Fibroblast of skin of right biceps (primary cell): ENCODE data around the gene MMS19.

Experiments used
- DNase-seq: peaks from one replicate; pipeline ENCODE4 v3.0.0-alpha.2; 2013

MMS19 gene, protein sequence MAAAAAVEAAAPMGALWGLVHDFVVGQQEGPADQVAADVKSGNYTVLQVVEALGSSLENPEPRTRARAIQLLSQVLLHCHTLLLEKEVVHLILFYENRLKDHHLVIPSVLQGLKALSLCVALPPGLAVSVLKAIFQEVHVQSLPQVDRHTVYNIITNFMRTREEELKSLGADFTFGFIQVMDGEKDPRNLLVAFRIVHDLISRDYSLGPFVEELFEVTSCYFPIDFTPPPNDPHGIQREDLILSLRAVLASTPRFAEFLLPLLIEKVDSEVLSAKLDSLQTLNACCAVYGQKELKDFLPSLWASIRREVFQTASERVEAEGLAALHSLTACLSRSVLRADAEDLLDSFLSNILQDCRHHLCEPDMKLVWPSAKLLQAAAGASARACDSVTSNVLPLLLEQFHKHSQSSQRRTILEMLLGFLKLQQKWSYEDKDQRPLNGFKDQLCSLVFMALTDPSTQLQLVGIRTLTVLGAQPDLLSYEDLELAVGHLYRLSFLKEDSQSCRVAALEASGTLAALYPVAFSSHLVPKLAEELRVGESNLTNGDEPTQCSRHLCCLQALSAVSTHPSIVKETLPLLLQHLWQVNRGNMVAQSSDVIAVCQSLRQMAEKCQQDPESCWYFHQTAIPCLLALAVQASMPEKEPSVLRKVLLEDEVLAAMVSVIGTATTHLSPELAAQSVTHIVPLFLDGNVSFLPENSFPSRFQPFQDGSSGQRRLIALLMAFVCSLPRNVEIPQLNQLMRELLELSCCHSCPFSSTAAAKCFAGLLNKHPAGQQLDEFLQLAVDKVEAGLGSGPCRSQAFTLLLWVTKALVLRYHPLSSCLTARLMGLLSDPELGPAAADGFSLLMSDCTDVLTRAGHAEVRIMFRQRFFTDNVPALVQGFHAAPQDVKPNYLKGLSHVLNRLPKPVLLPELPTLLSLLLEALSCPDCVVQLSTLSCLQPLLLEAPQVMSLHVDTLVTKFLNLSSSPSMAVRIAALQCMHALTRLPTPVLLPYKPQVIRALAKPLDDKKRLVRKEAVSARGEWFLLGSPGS

DNA sequence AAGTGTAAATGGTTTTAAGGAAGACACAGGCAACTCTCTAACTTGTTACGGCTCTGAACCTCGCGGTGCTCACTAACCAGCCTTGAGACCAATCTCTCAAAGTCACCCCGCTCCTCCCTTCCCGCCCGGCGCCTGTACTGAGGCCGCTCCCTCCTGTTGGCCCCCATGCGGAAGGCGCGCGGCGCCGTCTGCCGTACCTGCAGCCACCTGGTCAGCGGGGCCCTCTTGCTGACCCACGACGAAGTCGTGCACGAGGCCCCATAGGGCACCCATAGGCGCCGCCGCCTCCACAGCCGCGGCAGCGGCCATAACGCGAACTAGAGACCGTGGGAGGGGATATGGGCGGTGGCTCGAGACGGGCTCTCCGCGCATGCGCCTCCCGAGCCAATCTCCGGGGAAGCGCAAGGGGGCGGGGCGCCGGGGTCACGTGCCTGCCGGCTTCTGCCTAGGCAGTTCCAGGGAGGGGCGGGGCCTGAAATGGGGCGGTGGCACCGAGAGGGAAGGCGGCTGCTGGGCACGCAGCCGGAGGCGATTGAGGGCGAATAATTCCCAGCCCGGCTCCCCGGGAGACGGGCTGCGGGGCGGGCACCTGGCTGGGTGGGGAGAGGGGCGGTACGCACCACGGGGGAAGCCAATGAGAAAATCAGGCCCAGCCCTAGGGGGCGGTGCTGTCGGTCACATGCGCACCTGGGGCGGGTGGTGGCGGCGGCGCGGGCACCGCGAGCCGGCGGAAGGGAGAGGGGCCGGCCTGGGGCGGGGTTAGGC lies at the start of gene MMS19:
TSS of gene MMS19 (minus strand) at position 347 of the 765 bp plus-strand sequence. CDS start at position 309, 38 bp downstream.
- DNase-seq: peak; percentile 98

DNA sequence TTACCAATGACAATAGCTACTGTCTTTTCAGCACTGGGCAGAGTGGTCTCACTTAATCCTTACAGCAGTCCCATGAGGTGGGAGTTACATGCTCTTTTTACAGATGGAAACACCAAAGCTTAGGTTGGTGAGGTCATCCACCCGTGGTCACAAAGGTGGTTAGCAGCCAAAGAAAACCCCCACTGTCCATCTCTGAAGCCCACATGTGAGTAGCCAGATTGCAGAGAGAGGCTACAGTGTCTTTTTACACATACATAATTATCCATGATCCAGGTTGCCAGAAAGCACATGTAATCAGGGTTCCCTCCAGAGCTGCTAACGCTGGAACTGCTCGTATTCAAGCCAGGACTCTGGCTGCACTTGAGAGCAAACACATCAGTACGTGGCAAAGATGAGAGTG lies 49.7 kb upstream of the MMS19 start:
- peak; percentile 20 for DNase-seq

DNA sequence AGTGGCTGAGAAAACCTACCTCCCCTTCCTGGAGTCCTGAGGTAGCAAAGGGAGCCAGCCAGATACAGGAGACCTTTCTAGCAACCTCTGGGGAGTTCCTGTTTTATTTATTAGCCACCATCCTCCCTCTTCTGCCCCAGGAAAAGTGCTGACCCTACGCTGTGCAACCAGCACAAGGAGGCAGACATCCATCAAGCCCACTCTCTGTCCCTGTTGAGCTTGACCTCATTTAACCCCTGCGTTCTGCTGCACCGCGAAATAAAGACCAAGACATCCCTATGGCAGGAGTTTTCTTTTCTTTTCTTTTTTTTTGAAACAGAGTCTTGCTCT lies 49.0 kb upstream of the MMS19 start:
- DNase-seq: no peak

DNA sequence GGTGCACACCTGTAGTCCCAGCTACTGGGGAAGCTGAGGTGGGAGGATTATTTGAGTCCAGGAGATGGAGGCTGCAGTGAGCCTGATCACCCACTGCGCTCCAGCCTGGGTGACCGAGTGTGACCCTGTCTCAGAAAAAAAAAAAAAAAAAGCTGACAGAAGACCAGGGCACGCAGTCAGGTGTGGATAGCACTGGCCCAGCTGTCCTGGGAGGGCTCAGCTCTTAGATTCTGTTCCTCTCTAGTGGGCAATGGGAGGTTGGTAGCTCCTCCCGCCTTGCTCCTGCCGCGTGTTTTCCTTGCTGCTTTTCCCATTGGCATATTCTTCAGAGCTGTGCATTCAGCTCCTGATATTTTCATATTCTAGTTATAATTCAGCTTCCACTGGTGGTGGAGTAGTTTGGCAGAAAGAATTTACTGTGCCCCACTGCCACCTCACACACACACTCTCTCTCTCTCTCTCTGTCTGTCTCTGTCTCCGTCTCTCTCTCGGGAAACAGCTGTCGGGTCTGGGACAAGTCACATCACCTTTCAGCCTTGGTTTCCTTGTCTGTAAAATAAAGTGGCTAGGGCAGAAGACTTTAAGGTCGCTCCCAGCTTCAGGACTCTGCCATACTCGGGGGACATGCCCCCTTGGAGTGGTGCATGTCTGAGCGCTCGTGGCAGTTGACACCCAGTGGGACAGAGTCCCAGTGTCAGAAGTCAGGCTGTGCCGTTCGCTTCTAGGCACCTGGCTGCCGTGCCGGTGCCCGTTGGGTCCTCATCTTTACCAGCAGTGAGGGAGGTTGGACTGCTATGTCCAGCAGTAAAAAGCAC lies 48.4 kb upstream of the MMS19 start:
- no peak for DNase-seq

DNA sequence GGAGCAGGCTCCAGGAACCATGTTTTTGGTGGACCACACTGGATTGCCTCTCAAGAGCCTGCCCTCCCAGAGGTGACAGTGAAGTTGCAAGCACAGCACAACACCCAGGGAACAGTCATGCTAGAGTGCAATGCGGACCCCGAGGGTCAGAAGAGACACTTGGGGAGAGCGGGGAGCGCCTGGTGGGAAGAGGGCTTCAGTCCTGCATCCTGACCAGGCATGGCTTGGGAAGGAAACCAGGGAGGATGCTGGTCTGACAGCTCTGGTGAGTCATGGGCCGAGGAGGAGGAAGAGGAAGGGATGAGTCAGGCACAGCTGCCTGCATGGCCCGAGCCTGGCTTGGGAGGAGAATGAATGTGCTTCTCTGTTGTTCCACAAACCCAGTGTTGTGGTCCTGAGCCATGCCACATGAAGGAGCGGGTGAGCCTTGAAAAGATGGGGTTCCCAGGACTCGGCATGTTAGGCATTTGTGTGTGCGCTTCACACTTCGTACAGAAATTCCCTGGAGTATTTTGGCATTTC lies 44.9 kb upstream of the MMS19 start:
- peak; percentile 97 for DNase-seq

DNA sequence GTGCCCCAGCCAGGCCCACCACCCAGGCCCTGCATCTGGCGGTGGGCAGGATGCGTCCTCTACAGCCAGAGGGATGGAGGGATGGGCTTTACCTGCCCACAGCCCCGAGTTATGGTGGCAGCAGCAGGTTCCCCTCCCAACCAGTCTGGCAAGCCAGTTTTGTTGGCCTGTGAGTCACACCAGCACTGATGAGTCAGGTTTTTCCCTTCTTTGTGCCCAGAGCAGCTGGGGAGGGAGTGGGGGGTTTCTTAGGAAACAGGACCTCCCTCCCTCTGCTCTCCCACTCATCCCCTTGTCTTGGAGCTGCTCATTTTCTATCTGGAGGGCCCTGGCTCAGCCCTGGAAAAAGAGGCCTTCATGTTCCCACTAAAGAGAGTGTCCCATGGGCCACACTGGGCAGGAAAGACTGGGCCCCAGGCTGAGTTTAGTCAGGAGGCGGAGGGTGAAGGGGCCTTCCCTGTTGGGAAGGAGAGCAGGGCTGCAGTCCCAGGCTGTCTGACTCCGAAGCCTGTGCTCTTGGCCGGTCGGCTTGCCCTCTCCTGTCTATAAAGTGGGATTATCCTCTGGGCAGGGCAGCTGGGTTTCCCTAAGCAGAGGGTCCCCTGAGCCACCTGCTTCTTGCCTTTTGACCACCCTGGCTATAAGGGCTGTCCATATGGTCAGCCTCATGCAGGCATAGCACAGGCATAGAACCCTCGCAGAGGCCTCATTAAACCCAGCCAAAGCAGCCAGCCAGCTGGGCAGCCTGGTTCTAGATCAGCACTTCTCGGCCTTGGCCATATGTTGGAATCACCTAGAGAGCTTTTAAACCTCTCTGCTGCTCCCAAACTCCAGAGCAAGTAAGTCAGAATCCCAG lies 44.2 kb upstream of the MMS19 start:
- DNase-seq: peak; percentile 95

DNA sequence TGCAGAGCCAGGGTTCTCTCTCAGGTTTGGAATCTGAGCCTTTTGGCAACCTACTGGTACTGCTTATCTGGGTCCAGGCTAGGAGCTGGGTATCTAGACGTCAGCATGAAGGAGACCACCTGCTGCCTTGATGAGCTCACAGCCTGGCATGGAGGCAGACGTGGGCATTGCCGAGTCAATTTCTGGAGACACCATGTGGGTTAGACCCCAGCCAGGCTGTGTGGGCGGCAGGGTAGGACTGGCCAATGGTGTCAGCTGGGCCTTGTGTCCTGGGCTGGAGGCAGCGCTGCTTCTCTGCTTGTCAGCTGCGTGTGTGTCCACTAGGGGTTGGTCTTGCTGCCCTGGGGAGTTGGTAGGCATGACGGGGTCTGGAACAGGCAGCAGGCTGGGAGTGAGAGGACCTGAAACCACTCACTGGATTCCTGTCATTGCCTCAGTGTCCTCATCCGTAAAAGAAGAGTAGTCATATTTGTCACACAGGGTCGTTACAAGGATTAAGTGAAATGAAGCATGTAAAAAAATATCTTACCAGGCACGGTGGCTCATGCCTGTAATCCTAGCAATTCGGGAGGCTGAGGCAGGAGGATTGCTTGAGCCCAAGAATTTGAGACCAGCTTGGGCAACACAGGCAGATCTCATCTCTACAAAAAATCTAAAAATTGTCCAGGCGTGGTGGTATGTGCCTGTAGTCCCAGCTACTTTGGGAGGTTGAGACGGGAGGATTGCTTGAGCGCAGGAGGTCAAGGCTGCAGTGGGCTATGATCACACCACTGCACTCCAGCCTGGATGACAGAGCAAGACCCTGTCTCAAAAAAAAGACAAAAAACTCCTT lies 42.7 kb upstream of the MMS19 start:
- no peak for DNase-seq

DNA sequence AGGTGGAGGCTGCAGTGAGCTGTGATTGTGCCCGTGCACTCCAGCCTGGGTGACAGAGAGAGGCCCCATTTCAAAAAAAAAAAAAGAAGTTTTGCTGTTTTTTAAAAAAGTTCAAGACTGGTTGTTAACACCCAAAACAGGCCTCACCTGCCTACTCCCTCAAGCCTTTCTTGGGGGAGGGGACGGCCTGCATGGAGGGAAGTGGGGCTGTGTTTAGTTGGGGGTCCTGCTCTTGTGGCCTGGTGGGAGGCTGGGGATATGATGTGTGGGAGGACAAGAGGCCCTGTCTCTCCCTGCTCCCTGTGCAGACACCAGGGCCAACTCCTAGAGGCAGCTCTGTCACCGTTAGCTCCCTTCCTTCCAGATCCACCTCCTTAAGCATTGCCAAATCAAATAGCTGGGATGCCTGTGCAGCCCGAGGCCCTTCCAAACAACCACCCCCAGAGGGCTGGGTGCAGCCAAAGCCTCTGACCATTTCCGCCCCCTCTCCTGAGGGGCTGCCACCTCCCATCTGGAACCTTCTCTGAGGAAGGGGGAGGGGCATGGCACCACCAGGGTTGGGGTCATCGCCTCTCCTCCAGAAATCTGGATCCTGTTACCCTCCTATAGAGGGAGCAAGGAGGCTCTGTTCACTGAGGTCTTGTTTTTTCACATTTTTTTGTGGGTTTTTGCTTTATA lies 41.4 kb upstream of the MMS19 start:
- DNase-seq: peak; percentile 78

DNA sequence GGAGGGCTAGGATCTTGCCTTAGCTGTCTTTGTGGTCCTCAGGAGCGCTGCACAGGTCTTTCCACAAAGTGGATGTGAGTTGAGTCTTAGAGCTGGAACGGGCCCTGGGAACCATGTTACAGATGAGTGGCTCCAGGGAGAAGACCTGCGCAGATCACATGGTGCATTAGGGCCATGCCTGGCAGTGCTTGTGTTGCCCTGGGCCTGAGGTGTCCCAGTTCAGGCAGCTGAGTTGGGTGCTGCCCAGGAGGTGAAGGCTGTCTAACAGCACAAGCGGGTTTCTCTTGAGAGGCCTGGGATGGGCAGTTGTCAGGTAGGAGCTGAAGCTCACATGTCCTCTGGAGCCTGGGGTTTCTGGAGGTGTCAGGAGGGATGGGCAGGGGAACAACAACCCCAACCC lies 40.6 kb upstream of the MMS19 start:
- no peak for DNase-seq

DNA sequence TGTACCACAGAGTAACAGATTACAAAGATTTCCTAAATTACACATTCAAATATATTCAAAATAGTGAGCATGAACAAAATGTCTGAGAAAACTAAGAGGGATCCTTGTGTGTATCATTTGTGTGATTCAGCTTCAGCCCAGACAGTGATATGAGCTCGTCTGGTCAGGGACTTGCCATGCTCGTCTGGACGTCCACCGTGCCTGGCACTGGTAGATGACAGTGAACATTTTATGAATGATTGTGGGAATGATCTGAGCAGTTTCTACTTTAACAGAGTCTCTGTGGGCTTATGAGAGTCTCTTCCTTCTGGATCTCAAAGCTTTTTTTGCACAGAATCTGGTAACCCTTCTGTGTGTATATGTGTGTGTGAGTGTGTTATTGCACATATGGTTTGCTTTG lies 40.2 kb upstream of the MMS19 start:
- DNase-seq: peak; percentile 47

DNA sequence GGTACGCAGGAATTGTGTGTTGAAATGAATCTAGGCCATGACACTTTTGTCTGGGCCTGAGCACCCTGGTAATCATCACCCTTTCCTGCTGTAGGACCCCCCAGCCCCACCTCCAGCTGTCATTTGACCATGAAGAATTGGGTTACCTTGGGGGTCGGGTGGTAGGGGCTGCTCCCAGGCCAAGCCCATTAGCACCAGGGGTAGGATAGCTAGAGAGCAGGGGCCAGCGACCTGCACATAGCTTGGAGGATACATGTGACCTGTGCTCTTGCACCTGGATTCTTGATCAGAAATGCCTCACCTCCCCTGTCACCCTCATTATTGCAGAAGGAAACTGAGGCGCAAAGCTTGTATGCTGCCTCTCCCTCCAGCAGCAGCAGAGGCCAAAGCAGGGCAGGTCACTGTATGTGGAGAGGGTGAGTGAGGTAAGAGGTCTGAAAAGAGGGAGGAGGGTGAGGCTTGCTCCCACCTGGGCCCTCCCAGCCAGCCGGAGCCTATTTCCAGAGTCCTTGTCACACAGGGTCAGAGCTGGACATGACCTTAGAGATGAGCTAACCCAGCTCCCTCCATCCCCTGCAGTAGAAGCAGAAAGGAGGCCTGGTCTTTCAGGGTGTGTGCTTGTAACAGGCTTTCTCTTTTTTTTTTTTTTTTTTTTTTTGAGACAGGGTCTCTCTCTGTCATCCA lies 39.1 kb upstream of the MMS19 start:
- no peak for DNase-seq

DNA sequence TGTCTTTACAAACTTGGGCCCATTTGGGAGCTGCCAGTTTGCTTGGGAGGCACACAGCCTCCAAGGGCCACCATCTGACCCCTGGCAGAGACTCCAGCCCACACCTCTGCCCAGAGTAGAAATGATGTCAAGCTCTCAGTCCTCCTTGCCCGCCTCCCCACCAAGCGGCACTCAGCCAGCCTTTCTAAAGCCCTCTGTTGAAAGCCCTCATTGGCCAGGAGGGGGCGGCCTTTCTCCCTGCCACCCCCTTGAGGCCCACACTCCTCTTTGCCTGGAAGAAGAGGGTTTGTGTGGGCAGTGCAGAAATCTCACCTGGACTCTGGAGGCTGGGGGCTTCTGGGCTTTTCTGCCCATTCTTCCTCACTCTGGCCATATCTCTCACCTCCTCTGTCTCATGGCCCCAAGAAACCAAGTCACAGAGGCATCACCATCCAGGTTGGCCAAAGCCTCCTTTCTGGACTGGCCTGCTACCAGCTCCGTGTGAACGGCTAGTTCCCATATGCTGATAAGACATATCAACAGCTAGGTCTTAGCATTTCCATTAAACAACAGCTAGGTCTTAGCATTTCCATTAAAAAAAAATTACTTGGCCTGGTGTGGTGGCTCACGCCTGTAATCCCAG lies 36.6 kb upstream of the MMS19 start:
- peak; percentile 34 for DNase-seq

DNA sequence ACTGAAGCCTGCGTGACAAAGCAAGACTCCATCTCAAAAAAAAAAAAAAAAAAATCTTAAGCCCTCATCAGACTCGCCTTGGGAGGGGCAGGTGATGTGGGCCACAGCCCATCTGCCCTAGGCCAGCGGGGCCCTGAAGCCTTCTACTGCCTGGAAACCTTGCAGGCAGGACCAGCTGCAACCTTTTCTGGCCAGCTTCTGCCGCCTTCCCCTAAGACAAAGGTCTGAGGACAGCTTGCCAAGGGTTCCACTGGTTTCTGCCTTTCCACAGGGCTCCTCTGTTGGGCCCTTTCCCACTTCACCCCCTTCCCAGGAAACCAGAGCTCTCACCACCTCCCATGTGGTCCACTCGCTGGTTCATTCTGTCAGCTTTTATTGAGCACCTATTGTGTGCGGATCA lies 35.7 kb upstream of the MMS19 start:
- DNase-seq: no peak

DNA sequence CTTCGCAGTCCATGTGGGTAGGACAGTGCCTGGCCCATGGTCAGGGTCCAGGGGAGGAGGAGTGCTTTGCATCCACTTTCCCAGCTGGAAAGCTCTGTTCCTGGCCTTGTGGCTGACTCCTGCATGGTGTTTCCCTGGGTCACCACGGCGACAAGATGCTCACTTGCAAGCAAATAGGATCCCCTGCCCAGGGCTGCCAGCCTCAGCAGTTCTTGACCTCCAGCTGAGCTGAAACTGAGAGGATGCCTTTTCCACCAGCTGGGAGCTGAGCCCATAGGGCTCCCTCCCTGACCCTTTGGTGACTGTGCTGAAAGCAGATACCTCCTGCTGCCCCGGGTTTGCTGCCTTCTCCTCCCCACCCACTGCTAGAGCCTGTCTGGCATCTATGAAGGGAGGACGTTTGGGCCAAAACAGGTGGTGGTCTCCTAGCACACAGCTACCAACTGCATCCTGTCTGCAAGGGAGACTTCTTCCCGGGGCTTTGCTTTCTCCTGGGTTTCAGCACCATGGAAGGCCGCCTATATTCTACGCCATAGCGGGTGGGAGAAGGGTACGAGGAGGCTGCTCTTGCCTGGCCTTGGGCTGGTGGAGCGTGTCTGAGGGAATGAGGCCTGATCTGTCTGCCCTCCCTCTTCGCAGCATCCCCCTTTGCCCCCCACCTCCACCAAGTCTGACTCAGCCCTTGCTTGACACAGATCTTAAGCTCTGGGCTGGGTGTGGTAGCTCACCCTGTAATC lies 34.9 kb upstream of the MMS19 start:
- peak; percentile 37 for DNase-seq

DNA sequence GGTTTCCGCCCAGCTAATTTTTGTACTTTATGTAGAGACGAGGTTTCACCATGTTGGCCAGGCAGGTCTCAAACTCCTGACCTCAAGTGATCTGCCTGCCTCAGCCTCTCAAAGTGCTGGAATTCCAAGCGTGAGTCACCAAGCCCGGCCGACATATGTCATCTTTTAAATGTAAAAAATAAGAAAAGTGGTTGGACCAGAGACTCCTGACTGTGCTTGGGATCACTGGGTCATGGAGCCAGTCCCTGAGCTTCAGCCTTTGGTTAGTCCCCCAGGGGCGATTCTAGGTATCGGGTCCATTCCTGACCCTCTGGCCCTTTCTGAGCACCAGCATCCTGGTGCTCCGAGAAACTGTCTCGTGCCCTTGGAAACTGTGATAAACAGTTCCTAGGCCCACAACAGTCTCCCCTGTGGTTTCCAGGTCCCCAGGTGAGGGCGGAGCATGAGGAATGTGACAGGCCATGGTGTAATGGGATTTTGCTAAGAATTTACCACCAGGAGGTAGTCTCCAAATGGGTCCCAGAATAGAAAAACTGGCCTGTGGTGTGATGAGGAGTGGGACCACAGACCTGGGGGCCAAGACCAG lies 33.3 kb upstream of the MMS19 start:
- peak; percentile 50 for DNase-seq

DNA sequence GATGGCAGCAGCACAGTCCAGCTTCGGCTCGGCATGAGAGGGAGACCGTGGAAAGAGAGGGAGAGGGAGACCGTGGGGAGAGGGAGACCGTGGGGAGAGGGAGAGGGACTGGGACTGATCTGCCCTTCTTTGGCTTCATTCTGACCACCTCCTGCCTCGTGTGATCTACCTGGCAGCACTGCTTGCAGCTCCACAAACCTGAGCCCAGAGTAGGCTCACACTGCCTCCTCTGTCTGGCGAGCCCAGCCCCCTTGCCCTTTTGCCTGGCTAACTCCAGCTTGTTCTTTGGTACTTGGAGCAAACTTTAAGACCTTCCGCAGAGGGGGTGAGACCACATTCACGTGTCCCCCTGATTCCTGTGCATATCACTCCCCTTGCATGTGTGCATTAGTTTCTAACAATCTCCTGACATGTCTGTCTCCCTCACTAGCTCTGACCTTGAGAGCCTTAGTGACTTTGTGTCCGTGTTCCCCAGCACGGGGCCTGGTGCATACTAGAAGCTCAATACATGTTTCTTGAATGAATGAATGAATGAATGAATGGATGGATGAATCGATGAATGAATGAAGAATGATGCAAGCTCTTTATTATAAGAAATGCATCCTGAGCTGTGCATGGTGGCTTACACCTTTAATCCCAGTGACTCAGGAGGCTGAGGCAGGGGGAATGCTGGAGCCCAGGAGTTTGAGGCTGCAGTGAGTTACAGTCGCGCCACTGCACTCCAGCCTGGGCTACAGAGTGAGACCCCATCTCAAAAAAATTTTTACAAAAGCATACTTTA lies 31.7 kb upstream of the MMS19 start:
- DNase-seq: no peak
